ENCODE measurements around the gene ATP1A4.

- TF ChIP-seq JUND (IDR thresholded peaks at IDR 0.05; ENCODE audit: low read depth, low read length): no peak
- TF ChIP-seq CTCF (IDR thresholded peaks at IDR 0.05 in 2 of 3, conservative IDR thresholded peaks at IDR 0.05 in 1 of 3; ENCODE audit: control insufficient read depth in 2 of 3, extremely low read depth in 1 of 3, insufficient read depth in 1 of 3, low read depth in 3 of 3, low read length in 3 of 3): no peak
- no peak for TF ChIP-seq POLR2AphosphoS5 (IDR thresholded peaks at IDR 0.05; ENCODE audit: low read length)
- no peak for TF ChIP-seq REST (IDR thresholded peaks at IDR 0.05; ENCODE audit: low read depth, low read length)
- TF ChIP-seq POLR2A (IDR thresholded peaks at IDR 0.05; ENCODE audit: low read depth, low read length): no peak
- no peak for TF ChIP-seq RAD21 (IDR thresholded peaks at IDR 0.05; ENCODE audit: insufficient read depth, low read depth, low read length)
- no peak for TF ChIP-seq ZNF274 (IDR thresholded peaks at IDR 0.05; ENCODE audit: insufficient read depth, insufficient read length)
- TF ChIP-seq EZH2 (IDR thresholded peaks at IDR 0.05; ENCODE audit: borderline replicate concordance, control insufficient read depth, low read depth, low read length): no peak
- TF ChIP-seq HCFC1 (IDR thresholded peaks at IDR 0.05; ENCODE audit: low read length): no peak
- TF ChIP-seq RELA (IDR thresholded peaks at IDR 0.05; ENCODE audit: borderline replicate concordance, partially characterized antibody): no peak
- no peak for TF ChIP-seq RBBP5 (conservative IDR thresholded peaks at IDR 0.05)
Observed at GRCh38 chr1:160113407-160113806, 38.0 kb upstream of the ATP1A4 start.
